GM21723 (cell line): ENCODE results near the gene SHMT2.

Experiments used
- ATAC-seq: cut with Tn5 transposase; IDR thresholded peaks from one replicate; pipeline ENCODE4 v1.9.1; 2021; ENCODE audit warnings: mild to moderate bottlenecking, moderate library complexity; ENCODE audit not compliant: unreplicated experiment

The SHMT2 gene

GRCh38 chr12:57213763-57214397 lies 15.6 kb upstream of the SHMT2 start:
- no peak for ATAC-seq

- ATAC-seq: peak; percentile 37
Observed at GRCh38 chr12:57214398-57214781, 15.1 kb upstream of the SHMT2 start.

- ATAC-seq: no peak
Observed at GRCh38 chr12:57215065-57215464, 14.4 kb upstream of the SHMT2 start.

DNA sequence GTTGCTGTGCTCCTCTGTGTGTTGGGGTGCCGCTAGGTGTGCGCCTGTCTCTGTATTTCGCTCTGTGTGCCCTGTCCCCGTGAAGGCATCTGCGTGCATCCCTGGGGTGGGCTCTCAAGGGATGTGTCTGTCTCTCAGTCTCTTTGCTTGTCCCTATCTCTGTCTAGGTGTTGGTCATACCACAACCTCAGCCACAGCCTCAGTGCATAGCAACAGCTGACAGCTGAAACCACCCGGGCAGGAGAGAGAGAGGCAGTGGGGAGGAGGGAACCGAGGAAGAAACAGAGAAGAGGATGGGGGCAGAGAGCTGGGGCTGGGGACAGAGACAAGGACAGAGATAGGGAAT lies 13.9 kb upstream of the SHMT2 start:
- no peak for ATAC-seq

- ATAC-seq: no peak
Observed at GRCh38 chr12:57216014-57216911, 13.2 kb upstream of the SHMT2 start, which contains the start of gene NXPH4. NXPH4 (plus strand) TSS chr12:57216794; CDS start chr12:57216970, 176 bp downstream.

DNA sequence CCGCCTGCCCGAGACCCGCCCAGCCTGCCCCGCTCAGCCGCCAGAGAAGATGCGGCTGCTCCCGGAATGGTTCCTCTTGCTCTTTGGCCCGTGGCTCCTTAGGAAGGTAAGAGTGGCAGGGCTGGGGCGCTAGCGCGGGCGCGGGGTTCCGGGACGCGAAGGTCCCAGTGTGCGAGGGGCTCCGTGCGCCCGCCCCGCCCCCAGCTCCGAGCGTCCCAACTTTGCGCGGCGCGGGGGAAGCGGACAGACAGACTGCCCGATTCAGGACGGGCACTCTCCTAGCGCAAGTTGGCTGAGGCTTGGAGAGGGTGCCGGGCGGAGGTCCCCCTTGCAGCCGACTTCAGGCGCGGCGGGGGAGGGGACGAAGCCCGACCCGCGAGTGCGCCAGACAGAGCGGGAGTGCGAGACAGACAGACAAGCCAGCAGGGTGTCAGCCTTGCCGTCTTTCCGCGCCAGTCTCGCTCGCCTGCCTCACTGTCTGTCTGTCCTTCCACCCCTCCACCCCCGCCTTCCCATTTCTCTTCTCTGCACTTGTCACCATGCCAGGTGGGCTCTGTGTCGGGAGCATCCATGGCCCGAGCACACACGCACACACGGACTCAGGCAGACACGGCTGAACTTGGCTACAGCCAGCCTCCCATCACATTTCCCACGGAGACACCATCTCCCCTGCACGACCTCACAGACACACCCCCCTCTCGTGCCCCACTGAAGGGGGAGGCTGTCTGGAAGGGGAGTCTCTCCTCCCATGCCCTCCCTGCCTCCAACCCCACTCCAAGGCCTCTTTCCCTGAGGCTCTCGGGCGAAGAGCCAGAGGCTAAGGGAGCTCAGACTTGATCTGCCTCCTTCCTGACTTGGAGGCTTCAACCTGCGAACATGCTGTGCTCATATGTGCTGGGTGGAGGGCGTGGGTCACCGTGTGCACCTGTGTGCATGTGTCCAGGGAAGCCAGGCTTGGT lies 12.3 kb upstream of the SHMT2 start:
- no peak for ATAC-seq

GRCh38 chr12:57218030-57218853 lies 11.3 kb upstream of the SHMT2 start:
- no peak for ATAC-seq

DNA sequence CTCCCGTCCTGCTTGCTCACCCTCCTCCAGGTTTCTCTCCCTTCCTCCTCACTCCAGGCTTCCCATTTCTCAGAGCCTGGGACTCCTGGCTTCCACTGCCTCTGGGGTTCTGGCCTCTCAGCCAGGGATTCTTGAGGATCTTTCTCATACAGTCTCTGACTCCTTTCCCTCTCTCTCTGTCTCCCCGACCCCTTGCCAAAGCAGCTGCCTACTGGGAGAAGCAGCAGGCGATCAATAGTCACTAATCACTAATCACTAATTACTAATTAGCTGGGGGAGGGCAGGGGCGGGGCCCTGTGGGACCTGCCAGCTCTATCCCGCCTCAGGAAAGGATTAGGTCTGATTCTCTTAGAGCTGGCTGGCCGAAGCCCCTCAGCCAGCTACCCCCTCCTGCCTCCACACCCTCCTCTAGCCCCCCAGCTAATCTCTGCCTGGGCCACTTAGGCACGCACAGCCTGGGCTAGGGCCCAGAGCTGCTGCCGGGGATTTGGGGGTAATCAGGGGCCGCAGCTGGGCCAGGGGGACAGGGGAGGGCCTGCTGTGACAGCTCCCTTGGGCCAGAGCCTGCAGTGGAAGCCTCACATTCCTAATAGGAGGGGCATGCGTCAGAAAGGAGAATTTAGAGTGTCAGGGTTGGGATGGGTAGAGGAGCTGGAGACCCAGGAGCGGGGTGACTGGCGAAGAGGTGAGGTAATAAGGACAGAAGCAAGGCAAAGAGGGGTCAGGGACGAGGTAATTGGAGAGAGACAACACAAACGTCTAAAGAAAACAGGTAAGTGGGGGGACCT lies 10.1 kb upstream of the SHMT2 start:
- ATAC-seq: no peak

DNA sequence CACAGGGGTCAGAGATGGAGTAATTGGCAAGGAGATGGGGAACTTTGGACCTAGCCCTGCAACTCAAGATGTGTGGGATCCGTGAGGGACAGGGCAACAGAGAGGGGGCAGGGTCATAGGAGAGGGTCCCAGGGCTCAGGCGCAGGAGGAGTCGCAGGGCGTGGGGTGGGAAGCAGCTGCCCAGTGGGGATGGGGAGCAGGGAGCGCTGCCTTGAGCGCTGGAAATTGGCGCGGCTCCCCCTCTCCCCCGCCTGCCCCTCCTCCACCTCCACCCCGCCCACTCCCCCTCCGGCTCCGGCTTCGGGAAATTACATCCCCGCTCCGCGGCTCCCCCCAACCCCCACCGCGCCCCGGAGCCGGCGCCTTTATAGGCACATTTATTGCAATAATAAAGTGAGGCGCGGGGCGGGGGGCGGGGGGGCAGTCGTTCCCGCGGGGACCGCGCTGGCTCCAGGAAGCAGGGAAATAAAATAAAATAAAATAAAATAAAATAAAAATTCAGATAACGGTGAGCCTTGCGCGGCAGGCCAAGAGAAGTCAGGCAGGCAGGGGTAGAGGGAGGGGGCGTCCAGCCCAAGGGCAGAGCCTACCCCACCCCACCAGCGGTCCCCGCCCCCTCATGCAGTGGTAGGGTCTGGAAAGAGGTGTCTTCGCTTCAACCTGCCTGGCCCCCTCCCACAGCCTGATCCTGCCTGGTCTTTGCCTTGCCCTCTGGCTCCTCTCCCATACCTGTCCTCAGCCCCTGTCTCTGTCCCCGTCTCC lies 9.3 kb upstream of the SHMT2 start:
- no peak for ATAC-seq

- ATAC-seq: no peak
Observed at GRCh38 chr12:57220770-57221168, 8.7 kb upstream of the SHMT2 start.

GRCh38 chr12:57221169-57221917 lies 8.2 kb upstream of the SHMT2 start:
- no peak for ATAC-seq

- ATAC-seq: no peak
Observed at GRCh38 chr12:57222286-57223190, 7.0 kb upstream of the SHMT2 start.

GRCh38 chr12:57223191-57224165 lies 6.0 kb upstream of the SHMT2 start:
- ATAC-seq: no peak

- ATAC-seq: no peak
Observed at GRCh38 chr12:57224278-57224972, 5.1 kb upstream of the SHMT2 start.

GRCh38 chr12:57224973-57225679 lies 4.4 kb upstream of the SHMT2 start:
- no peak for ATAC-seq
